NCI-H1092 treated with DMSO at 0.1 percent for 48 hours (cell line): ENCODE data around the gene RPS29.
"Not testable (repeated sequence)": the region's sequence is repeated elsewhere in the genome, so short reads cannot be mapped to it uniquely, and the experiment has no call there.

Source experiments
- DNase-seq: peaks from one replicate; lab custom pipeline; 2025; lab: John Stamatoyannopoulos, UW

The RPS29 gene

DNA sequence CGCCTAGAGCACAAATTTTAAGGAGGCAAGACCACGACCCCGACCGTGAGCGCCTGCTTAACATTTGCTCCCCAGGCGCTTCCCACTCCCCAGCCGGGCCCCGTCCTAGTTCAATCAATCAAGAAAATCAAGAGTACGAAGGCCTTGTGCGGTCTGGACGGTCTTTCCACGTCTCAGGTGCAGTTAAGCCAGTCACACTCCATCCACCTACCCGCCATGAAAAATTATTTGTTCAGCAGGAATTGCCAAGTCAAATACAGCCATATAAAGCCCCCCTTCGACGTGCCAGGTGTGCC, 12.0 kb upstream of the RPS29 start:
- no peak for DNase-seq

DNA sequence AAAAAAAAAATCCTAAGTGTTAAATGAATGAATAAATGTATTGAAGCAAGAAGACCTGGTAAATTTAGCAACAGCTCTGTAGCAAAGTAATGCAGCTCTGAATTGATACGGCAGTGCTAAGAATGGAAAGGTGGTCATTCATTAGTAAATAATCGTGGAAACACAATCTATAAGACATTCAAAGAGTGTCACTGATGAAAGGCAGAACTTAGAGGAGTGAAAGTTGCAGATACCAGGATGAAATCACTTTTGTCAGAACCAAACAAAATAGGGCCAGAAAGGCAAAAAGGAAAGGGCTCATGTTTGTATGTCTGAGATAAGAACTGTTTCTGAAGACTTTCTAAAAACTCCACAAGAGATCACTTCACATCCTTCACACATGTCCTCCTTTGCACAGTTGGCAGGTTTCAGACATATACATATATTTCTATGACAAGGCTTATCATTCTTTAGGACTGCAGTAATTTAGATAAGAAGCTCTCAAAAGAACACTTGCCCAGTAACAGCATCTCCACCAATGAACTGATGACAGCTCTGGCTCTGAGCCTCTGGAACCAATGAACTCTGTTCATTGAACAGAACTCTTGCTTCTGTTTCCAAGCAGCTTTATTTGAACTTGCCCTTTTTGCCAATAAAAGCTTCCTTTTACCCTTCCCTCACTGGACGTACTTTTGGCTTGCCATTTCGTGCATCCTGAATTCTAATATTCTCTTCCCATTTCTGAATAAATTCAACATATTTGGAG, 8.3 kb upstream of the RPS29 start:
- DNase-seq, result no peak

DNA sequence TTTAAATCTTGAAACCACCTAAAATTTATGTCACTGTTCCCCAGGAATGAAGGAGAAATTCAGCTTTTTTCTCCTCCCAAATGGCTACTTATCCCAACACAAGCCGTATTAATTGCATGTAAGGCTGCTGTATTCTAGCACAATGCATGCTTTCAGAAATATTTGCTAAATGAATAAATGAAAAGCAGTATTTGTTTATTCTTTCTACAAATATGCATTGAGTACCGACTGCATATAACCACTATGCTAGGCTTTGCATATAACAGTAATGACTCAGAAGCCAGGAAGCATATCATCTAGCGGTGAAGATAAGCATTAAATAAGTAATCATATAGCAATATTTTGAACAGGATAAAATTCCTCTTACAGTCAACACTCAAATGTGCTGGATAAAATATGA, 6.8 kb upstream of the RPS29 start:
- DNase-seq, result no peak

DNA sequence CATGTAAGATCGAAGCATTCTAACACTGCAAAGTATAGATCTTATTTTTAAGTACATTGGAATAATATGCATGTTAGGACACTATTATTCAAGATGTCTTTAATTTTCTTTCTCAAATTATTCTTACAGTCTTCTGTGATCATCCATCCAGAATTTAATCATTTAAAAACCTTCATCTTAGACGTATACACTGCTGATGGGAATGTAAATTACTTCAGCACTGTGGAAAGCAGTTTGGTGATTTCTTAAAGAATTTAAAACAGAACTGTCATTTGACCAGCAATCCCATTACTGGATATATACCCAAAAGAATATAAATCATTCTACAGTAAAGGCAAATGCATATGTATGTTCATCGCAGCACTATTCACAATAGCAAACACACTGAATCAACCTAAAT, 3.2 kb upstream of the RPS29 start:
- DNase-seq, result no peak

DNA sequence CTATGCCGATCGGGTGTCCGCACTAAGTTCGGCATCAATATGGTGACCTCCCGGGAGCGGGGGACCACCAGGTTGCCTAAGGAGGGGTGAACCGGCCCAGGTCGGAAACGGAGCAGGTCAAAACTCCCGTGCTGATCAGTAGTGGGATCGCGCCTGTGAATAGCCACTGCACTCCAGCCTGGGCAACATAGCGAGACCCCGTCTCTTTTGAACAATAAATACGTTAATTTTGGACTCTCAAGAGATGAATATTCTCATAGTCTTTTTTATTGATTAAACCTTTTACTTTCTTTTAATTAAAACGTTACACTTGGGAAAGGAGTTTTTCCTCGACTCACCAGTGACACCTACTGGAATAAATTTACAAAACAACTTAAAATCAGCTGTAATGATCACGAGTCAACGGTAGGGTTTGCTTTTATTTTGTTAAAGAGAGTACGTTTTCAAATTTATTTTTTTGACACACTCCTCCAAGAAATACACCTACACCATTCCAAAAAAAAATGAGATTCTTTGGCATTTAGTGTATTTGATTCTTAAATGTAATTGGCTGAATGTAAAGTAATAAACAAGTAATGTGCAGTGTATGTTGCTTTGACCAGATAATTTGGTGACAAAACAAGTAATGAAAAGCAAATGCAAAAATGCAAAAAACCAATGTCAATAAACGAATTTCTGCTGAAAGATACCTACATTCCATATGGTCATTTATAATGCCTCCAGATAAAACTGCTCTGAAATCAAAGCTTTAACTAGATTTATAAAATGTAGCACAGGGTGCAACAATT, 687 bp upstream of the RPS29 start:
- peak; percentile 83 for DNase-seq

DNA sequence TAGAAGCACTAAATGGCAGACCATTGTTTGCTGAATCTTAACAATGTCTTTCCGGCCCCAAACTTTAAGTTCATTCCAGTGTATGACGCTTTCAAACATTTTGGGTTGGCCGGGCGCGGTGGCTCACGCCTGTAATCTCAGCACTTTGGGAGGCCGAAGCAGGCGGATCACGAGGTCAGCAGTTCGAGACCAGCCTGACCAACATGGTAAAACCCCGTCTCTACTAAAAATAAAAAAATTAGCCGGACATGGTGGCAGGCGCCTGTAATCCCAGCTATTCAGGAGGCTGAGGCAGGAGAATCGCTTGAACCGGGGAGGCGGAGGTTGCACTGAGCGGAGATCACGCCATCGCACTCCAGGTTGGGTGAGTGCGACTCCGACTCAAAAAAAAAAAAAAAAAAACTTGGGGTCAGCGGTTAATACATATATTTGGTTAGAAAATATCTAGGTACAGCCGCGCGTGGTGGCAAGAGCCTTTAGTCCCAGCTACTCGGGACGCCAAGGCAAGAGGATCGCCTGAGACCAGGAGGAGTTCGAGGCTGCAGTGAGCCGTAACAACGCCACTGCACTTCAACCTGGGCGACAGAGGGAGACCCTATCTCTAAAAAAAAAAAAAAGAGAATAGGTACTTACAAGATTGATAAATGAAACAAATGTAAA, 1.1 kb downstream of the RPS29 start:
- DNase-seq, result not testable (repeated sequence)

DNA sequence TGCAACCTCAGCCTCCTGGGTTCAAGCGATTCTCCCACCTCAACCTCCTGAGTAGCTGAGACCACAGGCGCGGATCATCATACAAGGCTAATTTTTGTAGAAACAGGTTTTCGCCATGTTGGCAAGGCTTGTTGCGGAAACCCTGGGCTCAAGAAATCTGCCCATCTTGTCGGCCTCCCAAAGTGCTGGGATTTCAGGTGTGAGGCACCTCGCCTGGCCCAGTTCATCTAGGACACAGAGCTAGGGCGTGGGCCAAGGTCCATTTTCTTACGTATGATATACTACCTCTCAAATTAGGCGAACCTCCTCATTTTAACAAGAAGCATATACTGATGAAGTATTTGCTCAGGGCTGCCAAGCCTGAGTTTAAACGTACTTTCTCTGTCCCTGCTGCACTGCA, 2.1 kb downstream of the RPS29 start:
- DNase-seq, result no peak

DNA sequence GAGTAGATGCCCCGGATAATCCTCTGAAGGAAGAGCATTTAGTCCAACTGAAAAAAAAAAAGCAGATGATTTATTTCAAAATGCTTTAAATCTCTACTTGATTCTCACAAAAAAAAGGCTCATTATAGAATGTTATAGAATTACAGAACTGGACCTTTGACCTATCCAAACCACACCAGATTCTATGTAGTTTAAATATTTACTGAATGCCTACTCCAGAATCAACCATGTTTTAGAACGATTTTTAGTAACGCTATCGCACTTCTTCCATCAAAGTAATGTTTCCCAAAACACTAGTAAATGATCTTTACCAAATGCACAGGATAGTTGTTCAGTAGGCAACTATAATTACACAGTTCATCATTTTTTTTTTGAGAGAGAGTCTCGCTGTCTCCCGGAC, 2.6 kb downstream of the RPS29 start:
- no peak for DNase-seq

DNA sequence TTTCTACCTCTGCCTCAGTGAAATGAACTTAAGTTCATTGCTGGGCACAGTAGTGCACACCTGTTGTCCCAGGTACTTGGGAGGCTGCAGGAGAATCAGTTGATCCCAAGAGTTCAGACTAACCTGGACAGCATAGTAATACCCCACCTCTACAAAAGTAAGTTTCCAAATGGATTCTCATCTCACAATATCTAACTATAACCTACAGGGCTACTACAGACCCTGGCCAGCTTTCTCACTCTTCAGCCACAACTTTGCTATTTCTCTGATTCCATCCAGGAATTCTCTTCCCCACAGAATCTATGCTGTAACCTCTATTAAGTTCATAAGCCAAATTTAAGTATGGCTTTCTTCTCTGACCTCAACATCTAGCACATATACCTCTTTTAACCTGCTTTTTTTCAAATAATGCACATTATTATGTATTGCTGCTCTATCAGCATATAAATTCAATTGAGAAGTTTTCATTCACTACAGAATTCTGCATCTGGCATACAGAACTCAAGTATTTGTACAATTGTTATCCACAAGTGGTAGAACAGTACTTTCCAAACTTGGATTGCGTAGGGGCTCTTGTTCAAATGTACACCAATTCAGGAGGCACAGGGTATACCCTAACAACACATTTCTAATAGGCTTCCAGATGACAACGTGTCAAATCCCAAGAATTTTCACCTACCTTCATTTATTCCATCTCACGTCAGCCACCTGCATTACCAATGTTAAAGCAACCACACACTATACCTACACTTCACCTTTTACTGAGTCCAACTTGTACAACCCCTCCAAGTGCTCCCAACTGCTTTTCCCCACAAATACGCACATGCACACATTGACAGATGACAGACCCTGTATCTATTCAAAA, 3.8 kb downstream of the RPS29 start:
- no peak for DNase-seq

DNA sequence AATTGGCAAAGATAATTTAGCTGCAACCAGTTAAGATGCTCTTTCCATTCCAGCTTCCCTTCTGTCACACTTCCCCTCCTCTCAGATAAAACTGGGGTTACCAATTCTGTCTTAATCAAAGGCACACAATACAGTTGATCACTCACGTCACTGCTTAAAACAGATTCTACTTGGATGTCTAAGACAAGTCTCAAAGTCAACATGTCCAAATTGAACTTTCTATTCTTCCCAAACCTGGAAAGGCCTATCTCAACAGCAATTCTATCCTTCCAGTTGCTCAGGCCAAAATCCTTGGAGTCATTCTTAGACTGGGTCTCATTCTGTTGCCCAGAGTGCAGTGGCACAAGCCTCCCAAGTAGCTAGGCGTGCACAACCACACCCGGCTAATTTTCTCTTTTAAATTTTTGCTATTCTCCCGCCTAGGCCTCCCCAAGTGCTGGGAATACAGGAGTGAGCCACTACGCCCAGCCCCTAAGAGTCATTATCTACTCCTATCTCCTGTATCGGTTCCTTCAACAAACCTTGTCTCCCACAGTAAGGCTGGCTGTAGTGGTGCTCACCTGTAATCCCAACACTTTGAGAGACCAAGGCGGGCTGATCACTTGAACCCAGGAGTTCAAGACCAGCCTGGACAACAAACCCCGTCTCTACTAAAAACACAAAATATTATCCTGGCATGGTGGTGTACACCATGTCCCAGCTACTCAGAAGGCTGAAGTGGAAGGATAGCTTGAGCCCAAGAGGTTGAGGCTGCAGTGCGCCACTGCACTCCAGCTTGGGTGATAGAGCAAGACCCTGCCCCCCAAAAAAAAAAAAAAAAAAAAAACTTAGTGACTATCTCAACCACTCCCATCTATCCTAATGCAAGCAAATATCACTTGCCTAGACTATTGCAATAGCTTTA, 4.7 kb downstream of the RPS29 start:
- DNase-seq, result no peak

DNA sequence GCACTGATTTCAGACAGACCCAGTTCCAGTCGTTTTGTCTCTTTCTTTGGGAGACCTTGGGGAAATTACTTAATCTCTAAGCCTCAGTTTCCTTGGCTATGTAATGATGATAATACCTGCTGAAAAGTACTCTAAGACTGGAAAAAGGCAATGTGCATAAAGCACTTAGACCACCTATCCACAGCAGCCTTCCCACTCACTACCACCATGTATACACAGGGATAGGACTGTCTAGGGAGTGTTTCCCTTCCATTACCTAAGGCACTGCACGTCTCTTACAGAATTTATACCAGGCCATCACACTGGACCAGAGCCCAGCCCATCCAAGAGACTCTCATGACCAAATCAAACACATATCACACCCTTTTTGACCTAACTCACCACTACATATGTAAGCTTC, 6.3 kb downstream of the RPS29 start:
- DNase-seq, result no peak

DNA sequence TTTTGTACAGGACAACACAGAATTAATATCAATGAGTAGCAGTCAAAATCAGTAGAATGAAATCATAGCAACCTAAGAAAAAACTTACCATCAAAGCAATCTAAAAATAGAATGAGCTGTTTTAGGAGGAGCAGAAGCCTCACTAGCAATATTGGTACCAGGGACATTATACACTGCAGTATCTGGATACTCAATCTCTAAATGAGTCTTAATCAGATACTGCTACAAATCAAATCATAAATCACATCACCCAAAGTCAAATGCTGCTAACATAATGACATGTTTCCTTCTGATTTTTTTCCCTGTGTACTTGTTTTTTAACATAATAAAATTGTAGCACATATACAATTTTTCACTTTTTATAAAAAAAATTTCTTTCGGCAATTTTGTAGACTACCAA, 8.0 kb downstream of the RPS29 start:
- DNase-seq, result no peak

DNA sequence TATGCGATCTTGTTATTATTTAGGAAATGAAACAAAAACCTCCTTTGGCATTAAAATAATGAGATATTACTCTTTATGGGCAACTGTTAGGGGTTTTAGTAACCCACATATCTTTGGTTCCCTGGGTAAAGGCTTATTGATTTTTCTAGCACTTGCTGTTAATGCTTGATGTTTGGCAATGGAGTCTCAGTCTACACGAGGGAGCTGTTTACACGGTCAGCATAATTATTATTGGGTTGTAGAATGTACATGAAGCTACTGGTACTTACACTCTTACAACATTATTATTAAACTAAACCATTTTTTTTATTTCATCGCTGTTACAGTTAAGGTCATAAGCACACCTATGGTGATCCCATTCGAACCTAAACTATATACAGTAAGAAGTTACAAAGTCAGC, 12.1 kb downstream of the RPS29 start:
- DNase-seq, result no peak

DNA sequence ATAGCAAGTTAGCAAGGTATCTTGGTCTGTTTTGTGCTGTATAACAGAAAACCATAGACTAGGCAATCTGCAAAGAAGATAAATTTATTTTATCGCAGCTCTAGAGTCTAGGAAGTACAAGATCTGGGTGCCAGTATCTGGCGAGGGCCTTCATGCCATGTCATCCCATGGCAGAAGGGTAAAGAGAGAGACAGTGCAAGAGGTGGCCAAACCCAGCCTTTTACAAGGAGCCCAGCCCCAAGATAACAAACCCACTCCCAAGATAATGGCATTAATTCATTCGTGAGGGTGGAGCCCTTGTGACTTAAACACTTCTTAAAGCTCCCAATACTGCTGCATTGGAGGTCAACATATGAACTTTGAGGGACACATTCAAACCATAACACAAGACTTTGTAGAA, 16.9 kb downstream of the RPS29 start:
- no peak for DNase-seq

DNA sequence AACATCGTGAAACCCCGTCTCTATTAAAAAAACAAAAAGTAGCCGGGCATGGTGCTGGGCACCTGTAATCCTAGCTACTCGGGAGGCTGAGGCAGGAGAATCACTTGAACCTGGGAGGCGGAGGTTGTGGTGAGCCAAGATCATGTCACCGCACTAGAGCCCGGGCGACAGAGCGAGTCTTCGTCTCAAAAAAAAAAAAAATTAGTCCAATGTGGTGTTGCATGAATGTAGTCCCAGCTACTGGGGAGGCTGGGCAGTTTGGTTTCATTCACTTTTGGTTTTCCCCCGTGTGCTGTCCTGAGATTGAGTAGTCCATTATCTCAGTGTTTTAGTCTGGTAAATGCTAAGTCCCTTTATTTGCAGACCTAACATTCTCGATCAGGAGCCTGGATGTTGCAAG, 19.5 kb downstream of the RPS29 start:
- DNase-seq, result no peak

DNA sequence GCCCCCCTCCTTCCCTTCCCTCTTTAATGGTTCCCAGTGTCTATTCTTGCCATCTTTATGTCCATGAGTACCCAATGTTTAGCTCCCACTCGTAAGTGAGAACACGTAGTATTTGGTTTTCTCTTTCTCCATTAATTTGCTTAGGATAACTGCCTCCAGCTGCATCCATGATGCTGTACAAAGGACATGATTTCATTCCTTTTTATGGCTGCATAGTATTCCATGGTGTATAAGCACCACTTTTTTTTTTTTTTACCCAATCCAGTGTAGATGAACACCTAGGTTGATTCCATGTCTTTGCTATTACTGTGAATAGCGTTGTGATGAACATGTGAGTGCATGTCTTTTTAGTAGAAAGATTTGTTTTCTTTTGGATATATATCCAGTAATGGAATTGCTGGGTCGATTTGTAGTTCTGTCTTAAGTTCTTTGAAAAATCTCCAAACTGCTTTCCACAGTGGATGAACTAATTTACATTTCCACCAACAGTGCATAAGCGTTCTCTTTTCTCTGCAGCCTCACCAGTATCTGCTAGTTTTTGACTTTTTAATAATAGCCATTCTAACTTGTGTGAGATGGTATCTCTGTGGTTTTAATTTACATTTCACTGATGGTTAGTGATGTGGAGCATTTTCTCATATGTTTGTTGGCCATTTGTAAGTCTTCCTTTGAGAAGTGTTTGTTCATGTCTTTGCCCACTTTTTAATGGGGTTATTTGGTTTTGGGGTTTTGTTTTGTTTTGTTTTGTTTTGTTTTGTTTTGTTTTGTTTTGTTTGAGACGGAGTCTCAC, 26.0 kb downstream of the RPS29 start:
- DNase-seq, result no peak

DNA sequence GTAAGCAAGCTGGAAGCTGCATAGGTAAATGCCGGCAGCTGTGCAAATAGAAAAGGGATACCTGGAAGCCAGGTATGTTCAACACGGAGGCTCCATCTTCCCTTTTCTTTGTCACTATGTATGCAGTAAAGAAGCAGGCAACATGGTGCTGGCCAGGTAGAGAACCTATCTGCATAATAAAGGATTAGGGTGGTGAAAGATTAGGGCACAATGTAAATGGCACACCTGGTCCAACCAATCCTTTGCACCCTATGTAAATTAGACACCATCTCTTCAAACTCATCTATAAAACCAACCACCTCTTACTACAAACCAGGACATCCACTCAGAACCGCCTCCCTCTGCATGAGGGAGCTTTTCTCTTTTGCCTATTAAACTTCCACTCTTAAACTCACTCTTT, 32.3 kb downstream of the RPS29 start:
- no peak for DNase-seq

DNA sequence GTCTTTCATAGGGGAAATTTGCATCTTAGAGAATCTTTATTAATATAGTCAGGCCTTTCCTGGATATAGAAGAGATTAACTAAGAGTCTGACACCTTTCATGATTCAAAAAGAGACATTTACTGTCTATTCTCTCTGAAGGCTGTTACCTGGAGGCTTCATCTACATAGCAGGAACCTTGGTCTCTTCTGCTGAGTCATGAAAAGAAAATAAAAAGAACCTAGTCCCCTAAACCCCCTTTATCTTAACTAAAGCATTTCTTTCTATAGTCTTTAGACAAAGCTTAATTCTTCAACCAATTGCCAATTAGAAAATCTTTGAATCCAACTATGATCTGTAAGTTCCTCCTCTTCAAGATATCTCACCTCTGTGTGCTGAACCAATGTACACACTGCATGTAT, 33.1 kb downstream of the RPS29 start:
- no peak for DNase-seq

DNA sequence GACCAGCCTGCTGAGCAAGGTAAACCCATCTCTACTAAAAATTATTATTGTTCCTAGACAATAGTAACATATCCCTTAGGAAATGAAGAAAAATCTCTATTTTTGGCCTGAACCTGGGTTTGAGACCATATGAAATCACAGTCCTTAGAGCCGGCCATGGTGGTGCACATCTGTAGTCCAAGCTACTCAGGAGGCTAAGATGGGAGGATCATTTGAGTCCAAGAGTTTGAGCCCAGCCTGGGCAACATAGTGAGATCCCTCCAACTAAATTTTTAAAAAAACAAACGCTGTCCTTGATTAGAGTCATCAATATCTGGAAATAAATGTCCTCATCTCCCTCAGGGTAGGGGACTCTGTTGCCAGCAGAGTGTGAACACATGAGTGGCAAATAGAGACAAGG, 34.6 kb downstream of the RPS29 start:
- no peak for DNase-seq
